Raji (cell line): ENCODE measurements around the gene BLVRA.

Source experiments
- POLR2A ChIP-seq: IDR thresholded peaks from 2 replicates; pipeline ENCODE4 v1.6.1; 2011; ENCODE audit warnings: low read depth, low read length, control low read depth; ENCODE audit not compliant: insufficient read depth

The BLVRA gene

GRCh38 chr7:43747328-43748105 lies 11.0 kb upstream of the BLVRA start:
- TF ChIP-seq POLR2A: no peak

GRCh38 chr7:43749383-43749940 lies 9.0 kb upstream of the BLVRA start:
- TF ChIP-seq POLR2A: no peak

- no peak for TF ChIP-seq POLR2A
Observed at GRCh38 chr7:43750016-43750887, 8.2 kb upstream of the BLVRA start.

GRCh38 chr7:43752411-43752810 lies 6.1 kb upstream of the BLVRA start:
- TF ChIP-seq POLR2A: no peak

GRCh38 chr7:43753271-43753810 lies 5.1 kb upstream of the BLVRA start:
- no peak for TF ChIP-seq POLR2A

- TF ChIP-seq POLR2A: no peak
Observed at GRCh38 chr7:43753843-43754242, 4.6 kb upstream of the BLVRA start.

GRCh38 chr7:43754596-43754995 lies 3.9 kb upstream of the BLVRA start:
- TF ChIP-seq POLR2A: no peak

- TF ChIP-seq POLR2A: no peak
Observed at GRCh38 chr7:43756368-43757072, 2.0 kb upstream of the BLVRA start.

GRCh38 chr7:43757073-43757720 lies 1.3 kb upstream of the BLVRA start:
- no peak for TF ChIP-seq POLR2A

- no peak for TF ChIP-seq POLR2A
Observed at GRCh38 chr7:43758822-43759683, 573 bp downstream of the BLVRA start.

GRCh38 chr7:43760861-43761260 lies 2.4 kb downstream of the BLVRA start:
- TF ChIP-seq POLR2A: no peak

GRCh38 chr7:43761382-43761781 lies 2.9 kb downstream of the BLVRA start:
- TF ChIP-seq POLR2A: no peak

GRCh38 chr7:43761938-43762692 lies 3.6 kb downstream of the BLVRA start:
- no peak for TF ChIP-seq POLR2A

- TF ChIP-seq POLR2A: no peak
Observed at GRCh38 chr7:43763183-43763582, 4.7 kb downstream of the BLVRA start.
